GM12878 (cell line): ENCODE results near the gene CHCHD3. TPM values are rescaled to one million over a fixed set of nuclear protein-coding genes. Genes with fewer than 3 reads are reported as not detected.

Experiments
- ATAC-seq: fragments of 200-7000 bp; cut with Tn5 transposase; 3 replicates; pipeline ENCODE4 v1.9.1; 2020; ENCODE audit warnings: mild to moderate bottlenecking, moderate library complexity
- BruUV-seq: library from RNA; stranded (reverse); fragments of 400-500 nt; replicated peaks from 2 replicates; lab custom pipeline; 2021; lab: Mats Ljungman, UMichigan
- CTCF ChIA-PET: fragments of 300-600 bp; sonication (Branson Sonifier 250); formaldehyde crosslinking; extraction: SDS; loops from one replicate; lab custom pipeline; 2021; ENCODE audit warnings: inconsistent platforms; lab: Yijun Ruan, JAX
- POLR2A ChIA-PET: fragments of 350-600 bp; formaldehyde crosslinking; extraction: SDS; loops from one replicate; lab custom pipeline; 2021; ENCODE audit warnings: inconsistent platforms; lab: Charles Lee
- RAD21 ChIA-PET: fragments of 300-600 bp; sonication (Branson Sonifier 250); formaldehyde crosslinking; loops from one replicate; lab custom pipeline; 2023; ENCODE audit warnings: antibody characterized with exemption; ENCODE audit not compliant: unreplicated experiment; lab: Charles Lee
- SMC1A ChIA-PET: fragments of 300-600 bp; sonication (Branson Sonifier 250); formaldehyde crosslinking; loops from one replicate; lab custom pipeline; 2023; ENCODE audit not compliant: unreplicated experiment, uncharacterized antibody; lab: Charles Lee
- DNase-seq: peaks from one replicate; pipeline ENCODE4 v3.0.0-alpha.2; 2011; ENCODE audit warnings: low read depth, low spot score
- FAIRE-seq: peaks from 3 replicates; lab custom pipeline; 2011; peaks lifted over from hg19 to GRCh38; lab: Jason Lieb, UNC
- H2AFZ ChIP-seq: 2 replicates; pipeline ENCODE4 v1.6.0; 2011; ENCODE audit warnings: low read depth, low read length, control low read depth; ENCODE audit not compliant: control insufficient read depth
- H3K27ac ChIP-seq: 2 replicates; pipeline ENCODE4 v1.5.1; 2011; ENCODE audit warnings: control low read depth; ENCODE audit not compliant: control insufficient read depth, insufficient read depth
- H3K27me3 ChIP-seq, 2 experiments: replicated peaks in 1 of 2; 2 replicates each; pipeline versions ENCODE4 v1.6.0 to v1.6.1; 2011; ENCODE audit warnings: low read length in 1 of 2; ENCODE audit not compliant: control insufficient read depth in 2 of 2, insufficient read depth in 2 of 2
- H3K36me3 ChIP-seq, 2 experiments: 2 replicates each; pipeline ENCODE4 v1.5.1; 2011; ENCODE audit warnings: low read length in 1 of 2; ENCODE audit not compliant: control insufficient read depth in 2 of 2, insufficient read depth in 2 of 2
- H3K4me1 ChIP-seq: 2 replicates; pipeline ENCODE4 v1.6.1; 2011; ENCODE audit warnings: mild to moderate bottlenecking, low read length, moderate library complexity, mixed read lengths; ENCODE audit not compliant: control insufficient read depth, insufficient read depth
- H3K4me2 ChIP-seq: 2 replicates; pipeline ENCODE4 v1.6.0; 2011; ENCODE audit warnings: control low read depth; ENCODE audit not compliant: control insufficient read depth, insufficient read depth
- H3K4me3 ChIP-seq: fragments of 200-600 bp; sonication (generic); 2 replicates; pipeline ENCODE4 v1.5.1; 2016
- H3K79me2 ChIP-seq: 2 replicates; pipeline ENCODE4 v1.6.0; 2011; ENCODE audit warnings: low read length; ENCODE audit not compliant: control insufficient read depth, insufficient read depth
- H3K9ac ChIP-seq: 2 replicates; pipeline ENCODE4 v1.8.0; 2011; ENCODE audit warnings: low read length, control low read depth, mixed read lengths; ENCODE audit not compliant: control insufficient read depth, insufficient read depth
- H3K9me3 ChIP-seq: replicated peaks from 3 replicates; pipeline ENCODE4 v1.5.1; 2011; ENCODE audit warnings: mild to moderate bottlenecking, low read length; ENCODE audit not compliant: control insufficient read depth, insufficient read depth
- H4K20me1 ChIP-seq: 2 replicates; pipeline ENCODE4 v1.6.0; 2011; ENCODE audit not compliant: control insufficient read depth, insufficient read depth
- CBX3 ChIP-seq: fragments of 200-600 bp; sonication (generic); IDR thresholded peaks from 2 replicates; pipeline ENCODE4 v1.6.1; 2016; ENCODE audit warnings: low read depth, borderline replicate concordance
- HDAC6 ChIP-seq: fragments of 200-600 bp; sonication (generic); IDR thresholded peaks from one replicate; pipeline ENCODE4 v1.8.0; 2017; ENCODE audit warnings: antibody characterized with exemption; ENCODE audit not compliant: unreplicated experiment
- POLR2AphosphoS2 ChIP-seq: IDR thresholded peaks from 2 replicates; pipeline ENCODE4 v1.6.1; 2011; ENCODE audit warnings: low read depth, mild to moderate bottlenecking, low read length, improper control_type of control experiment, moderate library complexity
- SMAD1 ChIP-seq: fragments of 450-650 bp; IDR thresholded peaks from 2 replicates; pipeline ENCODE4 v1.6.1; 2018; ENCODE audit warnings: mild to moderate bottlenecking, low read depth; ENCODE audit not compliant: partially characterized antibody
- WRNIP1 ChIP-seq: IDR thresholded peaks from 2 replicates; pipeline ENCODE4 v1.6.1; 2011; ENCODE audit warnings: low read depth, low read length, improper control_type of control experiment, borderline replicate concordance
- YY1 ChIP-seq: IDR thresholded peaks from 2 replicates; pipeline ENCODE4 v1.6.1; 2011; ENCODE audit warnings: low read depth, mild to moderate bottlenecking, low read length
- WGBS: methylation state at CpG from one replicate; pipeline ENCODE4 v1.1.6; 2016; ENCODE audit warnings: low lambda C conversion rate; ENCODE audit not compliant: insufficient replicate concordance, insufficient coverage; ENCODE audit errors: missing lambda C conversion rate; 5-methylcytosine and 5-hydroxymethylcytosine counted together
- in situ Hi-C: fragments of 300-500 bp; cut with MboI; formaldehyde crosslinking; loops from 9 replicates; pipeline ENCODE4 v1.14.3; 2018; ENCODE audit warnings: mixed read lengths
- intact Hi-C: fragments of 100-400 bp; cut with micrococcal nuclease; formaldehyde crosslinking; loops from one replicate; pipeline ENCODE4 v1.14.2; 2022; ENCODE audit not compliant: unreplicated experiment
- polyA plus RNA-seq, 11 experiments: library from polyadenylated mRNA; depleted of rRNA in 4 of 11; unstranded in 6 of 11; stranded (reverse) in 5 of 11; fragments of >200 nt; fragmentation: Nextera tagmentation in 4 of 11; fragmentation: Illumina TruSeq in 1 of 11; extraction: Ambion mirVana in 4 of 11; extraction: Trizol in 1 of 11; gene quantifications; 1 replicate in 1 of 11; 2 replicates in 10 of 11; pipeline versions ENCODE4 v1.2.1 to v1.2.3, GENCODE V29; 2011 to 2016; ENCODE audit warnings: inconsistent platforms in 2 of 11, missing spikeins in 2 of 11, low read depth in 1 of 11
- total RNA-seq, 4 experiments: library from RNA; depleted of rRNA in 3 of 4; stranded (reverse); fragments of >200 nt in 3 of 4; fragmentation: Illumina TruSeq in 1 of 4; extraction: Trizol in 1 of 4; gene quantifications; 2 replicates each; pipeline versions ENCODE4 v1.2.1 to v1.2.3, GENCODE V29; 2013 to 2021
- TF ChIP-seq, protein P1 (sequence below): fragments of 450-650 bp; IDR thresholded peaks from 2 replicates; pipeline ENCODE4 v1.6.1; 2018; ENCODE audit warnings: mild to moderate bottlenecking, low read depth, moderate library complexity; ENCODE audit not compliant: partially characterized antibody
- TF ChIP-seq, protein P2 (sequence below): IDR thresholded peaks from 2 replicates; pipeline ENCODE4 v1.6.1; 2011; ENCODE audit warnings: low read depth, low read length, improper control_type of control experiment, borderline replicate concordance
- TF ChIP-seq, protein P3 (sequence below): IDR thresholded peaks from 2 replicates; pipeline ENCODE4 v1.6.1; 2012; ENCODE audit warnings: low read depth, low read length, improper control_type of control experiment
- TF ChIP-seq, protein P4 (sequence below): fragments of 150-350 bp; IDR thresholded peaks from 2 replicates; pipeline ENCODE4 v1.6.1; 2016; ENCODE audit warnings: low read depth, low read length
- TF ChIP-seq, protein P5 (sequence below): fragments of 450-650 bp; formaldehyde crosslinking; IDR thresholded peaks from 2 replicates; pipeline ENCODE4 v1.4.0; 2022; ENCODE audit warnings: mild to moderate bottlenecking, moderate library complexity

Gene CHCHD3
- total and polyA plus RNA-seq, 10 of the 15 experiments (the other 5 are each of a cell fraction or from before 2014, with no cell fraction given): 38.3 to 178 (median 96.2) TPM

DNA sequence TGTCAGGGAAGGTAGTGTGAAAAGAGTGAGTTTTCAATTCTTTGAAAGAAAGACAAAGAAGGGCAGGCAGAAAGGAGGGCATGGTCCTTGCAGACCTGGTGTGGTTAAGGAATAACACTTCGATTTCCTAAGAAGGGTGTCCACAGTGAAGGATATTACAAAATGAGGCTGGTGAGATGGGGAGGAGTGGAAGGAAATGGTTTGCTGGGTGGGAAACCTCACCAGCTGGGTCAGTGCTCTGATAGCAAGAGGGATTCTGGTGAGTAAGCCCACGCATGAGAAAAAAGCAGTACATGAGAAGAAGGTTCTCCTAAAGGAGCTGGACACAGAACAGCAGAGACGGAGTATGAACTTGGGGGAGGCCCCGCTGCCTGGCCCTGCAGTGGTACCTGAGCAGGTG, 275.1 kb downstream of the CHCHD3 start (continued):
- TF ChIP-seq, protein P1, sequence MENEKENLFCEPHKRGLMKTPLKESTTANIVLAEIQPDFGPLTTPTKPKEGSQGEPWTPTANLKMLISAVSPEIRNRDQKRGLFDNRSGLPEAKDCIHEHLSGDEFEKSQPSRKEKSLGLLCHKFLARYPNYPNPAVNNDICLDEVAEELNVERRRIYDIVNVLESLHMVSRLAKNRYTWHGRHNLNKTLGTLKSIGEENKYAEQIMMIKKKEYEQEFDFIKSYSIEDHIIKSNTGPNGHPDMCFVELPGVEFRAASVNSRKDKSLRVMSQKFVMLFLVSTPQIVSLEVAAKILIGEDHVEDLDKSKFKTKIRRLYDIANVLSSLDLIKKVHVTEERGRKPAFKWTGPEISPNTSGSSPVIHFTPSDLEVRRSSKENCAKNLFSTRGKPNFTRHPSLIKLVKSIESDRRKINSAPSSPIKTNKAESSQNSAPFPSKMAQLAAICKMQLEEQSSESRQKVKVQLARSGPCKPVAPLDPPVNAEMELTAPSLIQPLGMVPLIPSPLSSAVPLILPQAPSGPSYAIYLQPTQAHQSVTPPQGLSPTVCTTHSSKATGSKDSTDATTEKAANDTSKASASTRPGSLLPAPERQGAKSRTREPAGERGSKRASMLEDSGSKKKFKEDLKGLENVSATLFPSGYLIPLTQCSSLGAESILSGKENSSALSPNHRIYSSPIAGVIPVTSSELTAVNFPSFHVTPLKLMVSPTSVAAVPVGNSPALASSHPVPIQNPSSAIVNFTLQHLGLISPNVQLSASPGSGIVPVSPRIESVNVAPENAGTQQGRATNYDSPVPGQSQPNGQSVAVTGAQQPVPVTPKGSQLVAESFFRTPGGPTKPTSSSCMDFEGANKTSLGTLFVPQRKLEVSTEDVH: no peak
- TF ChIP-seq, protein P2, sequence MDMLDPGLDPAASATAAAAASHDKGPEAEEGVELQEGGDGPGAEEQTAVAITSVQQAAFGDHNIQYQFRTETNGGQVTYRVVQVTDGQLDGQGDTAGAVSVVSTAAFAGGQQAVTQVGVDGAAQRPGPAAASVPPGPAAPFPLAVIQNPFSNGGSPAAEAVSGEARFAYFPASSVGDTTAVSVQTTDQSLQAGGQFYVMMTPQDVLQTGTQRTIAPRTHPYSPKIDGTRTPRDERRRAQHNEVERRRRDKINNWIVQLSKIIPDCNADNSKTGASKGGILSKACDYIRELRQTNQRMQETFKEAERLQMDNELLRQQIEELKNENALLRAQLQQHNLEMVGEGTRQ: no peak
- TF ChIP-seq, protein P3, sequence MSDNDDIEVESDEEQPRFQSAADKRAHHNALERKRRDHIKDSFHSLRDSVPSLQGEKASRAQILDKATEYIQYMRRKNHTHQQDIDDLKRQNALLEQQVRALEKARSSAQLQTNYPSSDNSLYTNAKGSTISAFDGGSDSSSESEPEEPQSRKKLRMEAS: no peak
- TF ChIP-seq SMAD1 (no peak), HDAC6 (no peak)

DNA sequence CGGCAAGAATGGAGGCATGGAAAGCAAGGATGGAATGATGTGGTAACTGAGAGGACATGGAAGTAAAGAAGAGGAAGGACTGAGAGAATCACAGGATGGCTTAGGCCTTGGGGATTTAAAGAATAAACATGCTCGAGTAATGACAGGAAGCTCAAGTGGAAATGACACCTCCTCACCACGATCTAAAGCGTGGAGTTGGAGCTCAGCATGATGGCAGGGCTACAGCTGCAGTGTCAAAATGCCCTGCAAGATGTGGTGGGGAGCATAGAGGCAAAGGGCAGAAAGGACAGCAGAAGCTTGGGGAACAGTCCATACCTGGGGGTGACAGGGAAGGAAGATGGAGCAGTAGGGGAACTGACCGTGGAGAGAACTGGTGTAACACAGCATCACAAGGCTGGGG, 276.1 kb downstream of the CHCHD3 start:
- in situ Hi-C loops: no loop called here
- DNase-seq: no peak
- SMC1A ChIA-PET: interaction anchor here (1.2 kb wide), 1 partner anchor 14 kb away, joined by 3 read pairs; no protein-coding TSS in a partner anchor
- TF ChIP-seq YY1: no peak
- TF ChIP-seq, protein P4, sequence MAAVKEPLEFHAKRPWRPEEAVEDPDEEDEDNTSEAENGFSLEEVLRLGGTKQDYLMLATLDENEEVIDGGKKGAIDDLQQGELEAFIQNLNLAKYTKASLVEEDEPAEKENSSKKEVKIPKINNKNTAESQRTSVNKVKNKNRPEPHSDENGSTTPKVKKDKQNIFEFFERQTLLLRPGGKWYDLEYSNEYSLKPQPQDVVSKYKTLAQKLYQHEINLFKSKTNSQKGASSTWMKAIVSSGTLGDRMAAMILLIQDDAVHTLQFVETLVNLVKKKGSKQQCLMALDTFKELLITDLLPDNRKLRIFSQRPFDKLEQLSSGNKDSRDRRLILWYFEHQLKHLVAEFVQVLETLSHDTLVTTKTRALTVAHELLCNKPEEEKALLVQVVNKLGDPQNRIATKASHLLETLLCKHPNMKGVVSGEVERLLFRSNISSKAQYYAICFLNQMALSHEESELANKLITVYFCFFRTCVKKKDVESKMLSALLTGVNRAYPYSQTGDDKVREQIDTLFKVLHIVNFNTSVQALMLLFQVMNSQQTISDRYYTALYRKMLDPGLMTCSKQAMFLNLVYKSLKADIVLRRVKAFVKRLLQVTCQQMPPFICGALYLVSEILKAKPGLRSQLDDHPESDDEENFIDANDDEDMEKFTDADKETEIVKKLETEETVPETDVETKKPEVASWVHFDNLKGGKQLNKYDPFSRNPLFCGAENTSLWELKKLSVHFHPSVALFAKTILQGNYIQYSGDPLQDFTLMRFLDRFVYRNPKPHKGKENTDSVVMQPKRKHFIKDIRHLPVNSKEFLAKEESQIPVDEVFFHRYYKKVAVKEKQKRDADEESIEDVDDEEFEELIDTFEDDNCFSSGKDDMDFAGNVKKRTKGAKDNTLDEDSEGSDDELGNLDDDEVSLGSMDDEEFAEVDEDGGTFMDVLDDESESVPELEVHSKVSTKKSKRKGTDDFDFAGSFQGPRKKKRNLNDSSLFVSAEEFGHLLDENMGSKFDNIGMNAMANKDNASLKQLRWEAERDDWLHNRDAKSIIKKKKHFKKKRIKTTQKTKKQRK: no peak
- TF ChIP-seq CBX3: no peak
- no peak for TF ChIP-seq HDAC6
- TF ChIP-seq WRNIP1: no peak
- TF ChIP-seq POLR2AphosphoS2: no peak
- TF ChIP-seq, protein P5, sequence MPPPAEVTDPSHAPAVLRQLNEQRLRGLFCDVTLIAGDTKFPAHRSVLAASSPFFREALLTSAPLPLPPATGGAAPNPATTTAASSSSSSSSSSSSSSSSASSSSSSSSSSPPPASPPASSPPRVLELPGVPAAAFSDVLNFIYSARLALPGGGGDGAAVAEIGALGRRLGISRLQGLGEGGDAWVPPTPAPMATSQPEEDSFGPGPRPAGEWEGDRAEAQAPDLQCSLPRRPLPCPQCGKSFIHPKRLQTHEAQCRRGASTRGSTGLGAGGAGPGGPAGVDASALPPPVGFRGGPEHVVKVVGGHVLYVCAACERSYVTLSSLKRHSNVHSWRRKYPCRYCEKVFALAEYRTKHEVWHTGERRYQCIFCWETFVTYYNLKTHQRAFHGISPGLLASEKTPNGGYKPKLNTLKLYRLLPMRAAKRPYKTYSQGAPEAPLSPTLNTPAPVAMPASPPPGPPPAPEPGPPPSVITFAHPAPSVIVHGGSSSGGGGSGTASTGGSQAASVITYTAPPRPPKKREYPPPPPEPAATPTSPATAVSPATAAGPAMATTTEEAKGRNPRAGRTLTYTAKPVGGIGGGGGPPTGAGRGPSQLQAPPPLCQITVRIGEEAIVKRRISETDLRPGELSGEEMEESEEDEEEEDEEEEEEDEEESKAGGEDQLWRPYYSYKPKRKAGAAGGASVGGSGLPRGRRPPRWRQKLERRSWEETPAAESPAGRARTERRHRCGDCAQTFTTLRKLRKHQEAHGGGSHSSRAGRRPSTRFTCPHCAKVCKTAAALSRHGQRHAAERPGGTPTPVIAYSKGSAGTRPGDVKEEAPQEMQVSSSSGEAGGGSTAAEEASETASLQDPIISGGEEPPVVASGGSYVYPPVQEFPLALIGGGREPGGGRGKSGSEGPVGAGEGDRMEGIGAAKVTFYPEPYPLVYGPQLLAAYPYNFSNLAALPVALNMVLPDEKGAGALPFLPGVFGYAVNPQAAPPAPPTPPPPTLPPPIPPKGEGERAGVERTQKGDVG: no peak

More for the DNA sequence above, 276.1 kb downstream of the CHCHD3 start:
- WGBS: 68% methylated on average over 5 of the region's 5 CpGs
- no TSS peak for BruUV-seq
- H4K20me1 ChIP-seq: no peaks in the 10 kb centered on the region
- no peak overlapping the region for H3K4me3 ChIP-seq
- FAIRE-seq (no peak), ATAC-seq (no peak)
- H3K27ac ChIP-seq: no peak overlapping the region
- H3K4me2 ChIP-seq: no peak overlapping the region
- H3K9ac ChIP-seq: no peak overlapping the region
- ChIA-PET CTCF (no interaction called here), POLR2A (no interaction called here), RAD21 (no interaction called here)
- H3K27me3 ChIP-seq: no peaks in the 10 kb centered on the region
- intact Hi-C loops: no loop called here
- H3K36me3 ChIP-seq: no peaks in the 10 kb centered on the region
- H3K9me3 ChIP-seq: no peaks in the 10 kb centered on the region
- no peaks in the 10 kb centered on the region for H3K4me1 ChIP-seq
- no peaks in the 10 kb centered on the region for H3K79me2 ChIP-seq
- no peak overlapping the region for H2AFZ ChIP-seq
